Ovary (tissue), 9 donors: ENCODE data around the gene AGXT. TPM values are rescaled to one million over a fixed set of nuclear protein-coding genes. Genes with fewer than 3 reads are reported as not detected.

Source experiments
- DNase-seq, 5 donors: peaks; one replicate each; pipeline ENCODE4 v3.0.0-alpha.2; 2019 to 2020
- H3K27ac ChIP-seq, 2 donors: fragments of 200-600 bp; one replicate each; pipeline versions ENCODE4 v1.5.1 to v1.8.0; 2019 to 2022
- H3K27me3 ChIP-seq: fragments of 200-600 bp; one replicate; pipeline ENCODE4 v1.8.0; 2022
- H3K36me3 ChIP-seq: fragments of 200-600 bp; sonication (generic); one replicate; pipeline ENCODE4 v1.5.1; 2019
- H3K4me1 ChIP-seq: one replicate; pipeline ENCODE4 v1.8.1; 2013; ENCODE audit warnings: mild to moderate bottlenecking, moderate library complexity; ENCODE audit not compliant: insufficient read depth
- H3K4me3 ChIP-seq: fragments of 200-600 bp; sonication (generic); one replicate; pipeline ENCODE4 v1.5.1; 2017
- H3K9me3 ChIP-seq, 2 donors: fragments of 200-600 bp in 1 of 2; sonication (generic) in 1 of 2; one replicate each; pipeline versions ENCODE4 v1.5.1 to v1.8.1; 2013 to 2019; ENCODE audit warnings: mild to moderate bottlenecking in 1 of 2, moderate library complexity in 1 of 2
- EP300 ChIP-seq: sonication (generic); formaldehyde crosslinking; IDR thresholded peaks from one replicate; pipeline ENCODE4 v1.6.1; 2017; ENCODE audit warnings: antibody characterized with exemption
- POLR2A ChIP-seq: fragments of 450-650 bp; IDR thresholded peaks from one replicate; pipeline ENCODE4 v1.6.1; 2017; ENCODE audit warnings: antibody characterized with exemption, mild to moderate bottlenecking, moderate library complexity
- WGBS, 3 donors: extraction: QIAGEN DNeasy Blood & Tissue Kit in 1 of 3; methylation state at CpG; one replicate each; pipeline versions ENCODE4 v1.1.5 to v1.1.7; 2013 to 2017; 5-methylcytosine and 5-hydroxymethylcytosine counted together
- intact Hi-C, 4 donors: fragments of 100-400 bp; cut with DNase I; formaldehyde crosslinking; loops; one replicate each; pipeline versions ENCODE4 v1.11.0 to v1.15.1; 2022 to 2023
- polyA plus RNA-seq, 2 donors: library from polyadenylated mRNA; stranded (reverse); fragments of 200-250 nt in 1 of 2; fragments of 350-450 nt in 1 of 2; fragmentation: Illumina TruSeq in 1 of 2; extraction: RNeasy Lipid Tissue Mini Kit (QIAGEN cat#74804) in 1 of 2; gene quantifications; one replicate each; pipeline ENCODE4 v1.2.3, GENCODE V29; 2013 to 2014
- total RNA-seq, 7 donors: library from RNA; depleted of rRNA in 2 of 7; stranded (reverse); fragments of >200 nt in 2 of 7; fragmentation: NEBNext Ultra II Directional in 3 of 7; extraction: Animal tissue kit (Norgen Biotek cat#: 25700) in 3 of 7; gene quantifications; one replicate each; pipeline versions ENCODE4 v1.1.0 to v1.2.4, GENCODE V29; 2016 to 2023
- TF ChIP-seq, protein P1 (sequence below), 3 donors: fragments of 450-650 bp in 2 of 3; fragments of 200-600 bp in 1 of 3; IDR thresholded peaks; one replicate each; pipeline versions ENCODE4 v1.5.1 to v1.8.0; 2016 to 2022; ENCODE audit warnings: antibody characterized with exemption in 3 of 3, mild to moderate bottlenecking in 1 of 3
- donor health status: DM: no; HTN: no; CAD: no; lungs with moderate emphysema.
- donor health status: DM: no; HTN: no; CAD: no.
- donor health status: Bipolar disorder and iron deficiency.
- donor health status: DM: yes; HTN: yes; CAD: no.
- donor health status: DM: no; HTN: no; CAD: no.
- donor health status: DM: yes; HTN: yes; CAD: no.

Gene AGXT
- total and polyA plus RNA-seq, 9 donors: 0.04 to 0.79 (median 0.25) TPM; not detected in 6

GRCh38 chr2:240846873-240847595 lies 21.6 kb upstream of the AGXT start:
- Histone ChIP-seq H3K4me3 (no peak overlapping the region), H3K27ac (no peak overlapping the region), H3K27me3 (no peaks in the 10 kb centered on the region), H3K9me3 (no peaks in the 10 kb centered on the region), H3K36me3 (no peaks in the 10 kb centered on the region), H3K4me1 (no peaks in the 10 kb centered on the region)
- intact Hi-C loops: no loop called here
- no peak for DNase-seq
- TF ChIP-seq, protein P1, sequence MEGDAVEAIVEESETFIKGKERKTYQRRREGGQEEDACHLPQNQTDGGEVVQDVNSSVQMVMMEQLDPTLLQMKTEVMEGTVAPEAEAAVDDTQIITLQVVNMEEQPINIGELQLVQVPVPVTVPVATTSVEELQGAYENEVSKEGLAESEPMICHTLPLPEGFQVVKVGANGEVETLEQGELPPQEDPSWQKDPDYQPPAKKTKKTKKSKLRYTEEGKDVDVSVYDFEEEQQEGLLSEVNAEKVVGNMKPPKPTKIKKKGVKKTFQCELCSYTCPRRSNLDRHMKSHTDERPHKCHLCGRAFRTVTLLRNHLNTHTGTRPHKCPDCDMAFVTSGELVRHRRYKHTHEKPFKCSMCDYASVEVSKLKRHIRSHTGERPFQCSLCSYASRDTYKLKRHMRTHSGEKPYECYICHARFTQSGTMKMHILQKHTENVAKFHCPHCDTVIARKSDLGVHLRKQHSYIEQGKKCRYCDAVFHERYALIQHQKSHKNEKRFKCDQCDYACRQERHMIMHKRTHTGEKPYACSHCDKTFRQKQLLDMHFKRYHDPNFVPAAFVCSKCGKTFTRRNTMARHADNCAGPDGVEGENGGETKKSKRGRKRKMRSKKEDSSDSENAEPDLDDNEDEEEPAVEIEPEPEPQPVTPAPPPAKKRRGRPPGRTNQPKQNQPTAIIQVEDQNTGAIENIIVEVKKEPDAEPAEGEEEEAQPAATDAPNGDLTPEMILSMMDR (IDR thresholded peaks at IDR 0.05): no peak
- TF ChIP-seq POLR2A (no peak), EP300 (no peak)
- WGBS, 3 donors: 62 to 72% (median 68%) methylated on average over 5 of the region's 5 CpGs

- no peaks in the 10 kb centered on the region for H3K9me3 ChIP-seq
- 87 to 94% (median 90%) methylated on average over 13 of the region's 13 CpGs for WGBS, 3 donors
- intact Hi-C loops: no loop called here
- no peaks in the 10 kb centered on the region for H3K36me3 ChIP-seq
- no peak overlapping the region for H3K4me3 ChIP-seq
- H3K4me1 ChIP-seq: no peaks in the 10 kb centered on the region
- no peaks in the 10 kb centered on the region for H3K27me3 ChIP-seq
- TF ChIP-seq, protein P1 (IDR thresholded peaks at IDR 0.05): no peak
- TF ChIP-seq POLR2A (no peak), EP300 (no peak)
- DNase-seq: no peak
- no peak overlapping the region for H3K27ac ChIP-seq
Observed at GRCh38 chr2:240847817-240848216, 20.8 kb upstream of the AGXT start.

- no peak for TF ChIP-seq POLR2A
- Histone ChIP-seq H3K4me1 (no peaks in the 10 kb centered on the region), H3K27me3 (no peaks in the 10 kb centered on the region), H3K36me3 (no peaks in the 10 kb centered on the region), H3K27ac (no peak overlapping the region), H3K4me3 (no peak overlapping the region), H3K9me3 (no peaks in the 10 kb centered on the region)
- no peak for DNase-seq
- WGBS, 3 donors: 69 to 73% (median 71%) methylated on average over 12 of the region's 12 CpGs
- intact Hi-C loops: no loop called here
Observed at GRCh38 chr2:240848900-240849680, 19.5 kb upstream of the AGXT start.

- Histone ChIP-seq H3K27me3 (no peaks in the 10 kb centered on the region), H3K27ac (no peak overlapping the region), H3K4me3 (no peak overlapping the region), H3K4me1 (no peaks in the 10 kb centered on the region), H3K9me3 (no peaks in the 10 kb centered on the region), H3K36me3 (no peaks in the 10 kb centered on the region)
- DNase-seq: no peak
- TF ChIP-seq POLR2A: no peak
- TF ChIP-seq, protein P1 (IDR thresholded peaks at IDR 0.05): no peak
- TF ChIP-seq EP300: no peak
- intact Hi-C loops: loop anchor here in 3 of 4 donors (2.0 to 10.0 kb wide), 2 partner anchors 805 to 809 kb away; no protein-coding TSS in a partner anchor
- WGBS, 3 donors: 78 to 82% (median 80%) methylated on average over 11 of the region's 11 CpGs
Observed at GRCh38 chr2:240850026-240850425, 18.6 kb upstream of the AGXT start.

DNA sequence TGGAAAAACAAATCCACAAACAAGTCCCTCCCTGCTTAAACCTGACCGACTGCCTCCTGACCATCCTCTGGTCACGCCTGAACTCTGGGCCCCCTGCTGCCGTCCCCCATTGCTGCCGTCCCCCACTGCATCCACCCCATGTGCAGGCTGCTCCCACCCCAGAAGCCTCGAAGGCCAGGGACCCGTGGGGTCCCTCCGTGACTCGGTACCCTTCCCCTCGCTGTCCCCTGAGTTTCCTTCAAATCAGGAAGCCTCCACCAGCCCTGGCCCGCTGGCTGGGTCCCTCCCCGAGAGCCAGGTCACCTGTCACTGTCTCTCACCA lies 17.9 kb upstream of the AGXT start:
- TF ChIP-seq POLR2A (no peak), EP300 (no peak)
- TF ChIP-seq, protein P1 (IDR thresholded peaks at IDR 0.05): no peak
- Histone ChIP-seq H3K27me3 (no peaks in the 10 kb centered on the region), H3K36me3 (no peaks in the 10 kb centered on the region), H3K4me3 (no peak overlapping the region), H3K27ac (no peak overlapping the region), H3K9me3 (no peaks in the 10 kb centered on the region), H3K4me1 (no peaks in the 10 kb centered on the region)
- DNase-seq: peak in 1 of 5 donors; percentile 30
- 50 to 60% (median 58%) methylated on average over 11 of the region's 11 CpGs for WGBS, 3 donors
- intact Hi-C loops: loop anchor here in 3 of 4 donors (2.0 to 10.0 kb wide), 2 partner anchors 804 to 808 kb away; no protein-coding TSS in a partner anchor
